A673 (cell line): Measurements from ENCODE around the gene SLC23A2.

Source experiments
- CTCF ChIP-seq: fragments of 300-800, 200-600 bp; sonication (generic); conservative IDR thresholded peaks from 2 replicates; pipeline ENCODE4 v1.5.1; 2017; ENCODE audit warnings: low read depth, mild to moderate bottlenecking, antibody characterized with exemption, low read length, moderate library complexity, mixed read lengths
- EZH2 ChIP-seq: fragments of 200-600 bp; sonication (generic); IDR thresholded peaks from 2 replicates; pipeline ENCODE4 v1.6.1; 2017; ENCODE audit warnings: borderline replicate concordance, low read depth, mild to moderate bottlenecking, mixed read lengths, antibody characterized with exemption, low read length; ENCODE audit not compliant: poor library complexity, severe bottlenecking

- no peak for TF ChIP-seq CTCF
- no peak for TF ChIP-seq EZH2
Observed at GRCh38 chr20:4925842-4926530, 75.3 kb downstream of the SLC23A2 start.
